HT1080 (cell line): ENCODE data around the gene SDR42E1. TPM values are rescaled to one million over a fixed set of nuclear protein-coding genes. Genes with fewer than 3 reads are reported as not detected.
"Not testable (repeated sequence)": the region's sequence is repeated elsewhere in the genome, so short reads cannot be mapped to it uniquely, and the experiment has no call there.

Experiments used
- DNase-seq: peaks from one replicate; pipeline ENCODE4 v3.0.0-alpha.2; 2015; ENCODE audit warnings: low read depth
- total RNA-seq: library from RNA; depleted of rRNA; stranded (reverse); fragments of >200 nt; shearing (Covaris generic); gene quantifications from 2 replicates; pipeline ENCODE4 v1.2.3, GENCODE V29; 2014

The SDR42E1 gene
- total RNA-seq, 1 experiment from 2014 or later: 5.9 TPM

GRCh38 chr16:82005027-82005830 is 6.0 kb downstream of the SDR42E1 start:
- no peak for DNase-seq

- DNase-seq: no peak
Measured at GRCh38 chr16:82004601-82005000, 6.7 kb downstream of the SDR42E1 start.

- DNase-seq: no peak
Measured at GRCh38 chr16:82002831-82003230, 8.4 kb downstream of the SDR42E1 start.

DNA sequence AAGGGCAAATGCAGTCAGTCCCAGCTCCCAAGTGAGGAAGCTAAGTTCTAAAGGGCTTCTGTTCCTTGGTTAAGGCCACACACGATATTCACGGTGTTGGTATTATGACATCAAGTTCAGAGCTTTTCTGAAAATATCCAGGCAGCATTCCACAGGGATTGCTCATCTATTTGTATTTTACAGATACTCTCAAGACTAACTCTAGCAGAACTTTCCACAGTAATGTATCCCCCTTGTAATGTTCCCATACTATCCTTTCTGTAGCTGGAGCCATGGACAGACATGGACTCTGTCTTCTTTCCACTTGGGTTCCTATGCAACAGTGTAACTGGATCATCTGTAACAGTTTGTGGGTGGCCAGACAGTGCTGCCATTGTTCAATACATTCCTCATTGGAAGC is 13.5 kb downstream of the SDR42E1 start:
- peak; percentile 82 for DNase-seq

- peak; percentile 84 for DNase-seq
Measured at GRCh38 chr16:81996664-81997509, 14.4 kb downstream of the SDR42E1 start.

DNA sequence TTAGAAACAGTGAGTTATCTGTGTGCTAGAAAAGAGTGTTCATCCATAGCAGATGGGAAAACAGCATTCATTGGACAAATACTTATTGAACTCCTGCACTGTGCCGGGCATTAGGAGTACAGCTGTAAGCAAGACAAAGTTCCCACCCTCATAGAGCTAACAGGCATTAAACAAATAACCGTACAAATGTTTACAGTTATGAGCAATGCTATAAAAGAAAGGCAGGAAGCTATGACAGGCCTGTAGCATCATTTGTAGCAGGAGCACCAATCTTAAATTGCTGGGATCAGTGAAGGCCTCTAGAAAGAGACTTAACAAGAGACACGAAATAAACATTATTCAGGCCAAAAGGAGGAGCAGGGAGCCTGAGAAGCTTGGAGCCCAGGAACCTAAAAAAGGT is 15.6 kb downstream of the SDR42E1 start:
- no peak for DNase-seq

- DNase-seq: no peak
Measured at GRCh38 chr16:81994485-81994884, 16.8 kb downstream of the SDR42E1 start.

DNA sequence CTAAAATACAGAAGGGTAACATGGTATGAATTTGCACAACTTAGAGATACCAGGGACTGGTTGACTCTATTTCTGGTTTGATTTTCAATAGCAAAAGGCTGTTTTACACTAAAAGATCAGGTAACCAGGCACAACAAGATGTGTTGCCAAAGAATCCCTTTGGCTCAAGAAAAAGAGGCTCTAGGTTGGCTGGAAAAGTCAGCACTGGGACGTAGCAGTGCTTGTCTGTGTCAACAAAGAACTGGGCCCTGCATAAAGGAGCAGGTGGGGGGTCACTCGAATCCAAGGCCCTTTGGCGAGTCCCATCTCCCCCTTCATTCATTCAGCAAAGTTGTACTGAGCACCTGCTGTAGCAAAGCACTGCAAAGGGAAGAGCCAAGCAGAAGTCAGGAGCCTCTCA is 18.4 kb downstream of the SDR42E1 start:
- no peak for DNase-seq

DNA sequence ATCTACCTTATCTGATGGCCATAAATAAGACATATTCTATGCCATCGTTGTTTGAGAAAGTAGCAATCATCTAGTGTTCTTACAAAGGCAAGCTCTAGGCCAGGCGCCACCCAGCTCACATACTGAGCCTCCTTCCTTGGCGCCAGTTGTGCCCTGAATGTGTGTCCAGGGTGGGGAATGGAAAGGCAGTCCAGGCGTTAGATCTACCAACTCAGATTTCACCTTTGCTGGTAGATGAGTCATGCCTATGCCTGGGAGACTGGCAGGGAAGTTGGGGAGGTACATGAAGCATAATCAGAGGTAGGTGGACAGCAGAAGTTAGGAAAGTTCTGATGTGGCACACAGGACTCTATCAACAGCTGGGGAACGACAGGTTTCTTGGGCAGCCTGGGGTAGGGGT is 23.6 kb downstream of the SDR42E1 start:
- peak; percentile 33 for DNase-seq

DNA sequence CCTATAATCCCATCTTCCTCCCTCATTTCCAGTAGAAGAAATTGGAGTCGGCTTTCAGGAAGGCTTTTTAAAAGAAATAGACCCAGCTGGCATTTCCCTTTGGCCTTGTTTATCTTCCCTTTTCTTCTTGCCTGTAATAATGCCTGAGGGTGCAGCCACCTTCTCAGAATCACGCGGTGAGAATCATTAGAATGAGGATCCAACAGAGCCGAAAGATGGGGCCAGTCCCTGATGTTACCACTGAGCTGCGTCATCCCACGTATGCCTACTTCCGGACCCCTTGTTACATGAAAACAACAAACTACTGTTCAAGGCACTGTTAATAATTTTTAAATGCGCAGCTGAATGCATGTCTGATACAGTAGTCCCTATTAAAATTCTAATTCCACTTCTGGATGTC is 24.1 kb downstream of the SDR42E1 start:
- DNase-seq: no peak

DNA sequence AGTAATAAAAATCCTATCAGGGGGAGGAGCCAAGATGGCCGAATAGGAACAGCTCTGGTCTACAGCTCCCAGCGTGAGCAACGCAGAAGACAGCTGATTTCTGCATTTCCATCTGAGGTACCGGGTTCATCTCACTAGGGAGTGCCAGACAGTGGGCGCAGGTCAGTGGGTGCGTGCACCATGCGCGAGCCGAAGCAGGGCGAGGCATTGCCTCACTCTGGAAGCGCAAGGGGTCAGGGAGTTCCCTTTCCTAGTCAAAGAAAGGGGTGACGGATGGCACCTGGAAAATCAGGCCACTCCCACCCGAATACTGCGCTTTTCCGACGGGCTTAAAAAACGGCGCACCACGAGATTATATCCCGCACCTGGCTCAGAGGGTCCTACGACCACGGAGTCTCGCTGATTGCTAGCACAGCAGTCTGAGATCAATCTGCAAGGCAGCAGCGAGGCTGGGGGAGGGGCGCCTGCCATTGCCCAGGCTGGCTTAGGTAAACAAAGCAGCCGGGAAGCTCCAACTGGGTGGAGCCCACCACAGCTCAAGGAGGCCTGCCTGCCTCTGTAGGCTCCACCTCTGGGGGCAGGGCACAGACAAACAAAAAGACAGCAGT is 33.8 kb downstream of the SDR42E1 start:
- DNase-seq: not testable (repeated sequence)

GRCh38 chr16:81975637-81976036 is 35.6 kb downstream of the SDR42E1 start:
- DNase-seq: no peak

DNA sequence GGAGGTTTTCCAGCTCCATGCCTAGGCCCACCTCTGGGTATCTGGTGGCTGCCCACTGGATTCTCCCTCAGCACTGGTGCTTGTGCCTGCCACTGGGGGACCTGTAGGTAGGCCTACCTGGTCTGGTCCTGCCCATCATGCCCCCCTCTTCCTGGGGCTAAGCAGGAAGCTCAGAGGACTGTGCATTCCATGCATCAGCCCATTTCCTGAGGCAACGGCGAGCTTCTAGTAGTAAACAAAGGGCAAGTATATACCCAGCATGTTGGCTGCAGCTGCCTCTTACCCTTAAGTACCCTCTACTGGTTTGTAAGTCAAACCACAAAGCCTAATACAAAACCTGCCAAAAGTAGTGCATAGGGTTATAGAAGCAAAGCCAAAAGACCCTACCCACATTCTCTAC is 37.5 kb downstream of the SDR42E1 start:
- DNase-seq: no peak

- DNase-seq: no peak
Measured at GRCh38 chr16:81971853-81972252, 39.4 kb downstream of the SDR42E1 start.

DNA sequence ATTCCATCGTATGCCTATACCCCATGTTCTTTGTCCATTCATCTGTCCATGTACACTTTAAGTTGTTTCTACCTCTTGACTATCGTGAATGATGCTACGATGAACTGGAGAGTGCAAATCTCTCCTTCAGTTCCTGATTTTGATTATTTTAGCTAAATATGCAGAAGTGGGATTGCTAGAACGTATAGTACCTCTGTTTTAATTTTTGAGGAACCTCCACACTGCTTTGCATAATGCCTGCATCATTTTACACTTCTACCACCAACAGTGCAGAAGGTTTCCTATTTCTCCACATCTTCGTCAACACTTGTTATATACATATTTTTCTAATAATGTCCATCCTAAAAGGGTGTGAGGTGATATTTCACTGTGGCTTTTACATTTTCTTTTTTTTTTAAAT is 43.9 kb downstream of the SDR42E1 start:
- no peak for DNase-seq

DNA sequence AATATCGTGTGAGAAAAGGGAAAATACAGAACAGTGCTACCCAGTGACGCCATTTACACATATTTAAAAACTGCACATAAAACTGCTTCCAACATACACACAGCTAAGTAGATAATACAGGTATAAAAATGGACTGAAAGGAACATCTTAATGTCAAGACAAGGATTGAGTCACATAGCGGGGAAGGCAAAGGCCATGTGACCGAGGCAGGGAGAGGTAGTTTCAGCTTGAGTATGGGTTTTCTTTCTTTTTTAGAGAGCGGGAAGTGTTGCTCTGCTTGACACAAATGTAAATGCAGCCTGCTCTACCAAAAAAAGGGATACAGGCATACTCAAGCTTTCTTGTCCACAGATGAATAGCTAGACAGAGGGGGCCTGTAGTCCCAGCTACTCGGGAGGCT is 46.5 kb downstream of the SDR42E1 start:
- no peak for DNase-seq

DNA sequence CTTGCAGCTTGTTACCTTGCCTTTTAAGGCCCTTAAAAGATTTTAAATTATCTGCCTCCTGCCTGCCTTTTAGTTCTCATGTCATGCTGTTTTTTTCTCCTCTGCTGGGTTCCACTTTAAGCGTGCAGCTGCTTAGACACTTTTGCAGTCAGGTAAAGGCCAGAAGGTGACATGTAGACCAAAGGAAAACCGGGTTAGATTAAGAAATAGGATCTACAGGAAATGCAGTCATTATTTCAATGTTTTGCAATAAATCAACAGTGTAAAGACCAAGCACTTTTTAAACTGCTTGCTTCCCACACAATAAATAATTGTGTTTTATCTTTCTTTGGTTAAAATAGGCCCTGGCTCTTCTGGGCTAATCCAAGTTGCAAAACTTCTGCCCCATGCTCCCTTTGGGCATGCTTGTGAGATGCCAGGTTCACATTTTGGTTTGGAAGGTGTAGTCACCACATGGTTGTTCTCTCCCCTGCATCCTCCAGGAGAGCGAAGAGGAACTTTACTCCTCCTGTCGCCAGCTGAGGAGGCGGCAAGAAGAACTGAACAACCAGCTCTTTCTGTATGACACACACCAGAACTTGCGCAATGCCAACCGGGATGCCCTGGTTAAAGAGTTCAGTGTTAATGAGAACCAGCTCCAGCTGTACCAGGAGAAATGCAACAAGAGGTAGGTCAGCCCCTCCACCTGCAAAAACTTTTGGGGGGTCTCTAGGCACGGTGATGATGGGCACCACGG is 54.9 kb downstream of the SDR42E1 start:
- peak; percentile 40 for DNase-seq

- no peak for DNase-seq
Measured at GRCh38 chr16:81951564-81951963, 59.7 kb downstream of the SDR42E1 start.

- DNase-seq: peak; percentile 62
Measured at GRCh38 chr16:81946206-81946605, 65.1 kb downstream of the SDR42E1 start.

- peak; percentile 27 for DNase-seq
Measured at GRCh38 chr16:81945665-81946064, 65.6 kb downstream of the SDR42E1 start.

GRCh38 chr16:81942007-81942601 is 69.2 kb downstream of the SDR42E1 start:
- no peak for DNase-seq
